ENCODE measurements around the gene FAM200C.

- TF ChIP-seq CTCF (conservative IDR thresholded peaks at IDR 0.05 in 1 of 2, IDR thresholded peaks at IDR 0.05 in 1 of 2; ENCODE audit: low read depth in 1 of 2, low read length in 2 of 2) (no peak), EZH2 (IDR thresholded peaks at IDR 0.05; ENCODE audit: low read length, missing control alignments) (no peak)
Observed at GRCh38 chr5:160435532-160435931, 35.7 kb upstream of the FAM200C start.

All from fibroblast of lung (primary cell).